ENCODE data around the gene TEX44.
"Not testable (repeated sequence)": the region's sequence is repeated elsewhere in the genome, so short reads cannot be mapped to it uniquely, and the experiment has no call there.

Gene TEX44

GRCh38 chr2:231549446-231550239, 43.0 kb upstream of the TEX44 start:
- Mint-ChIP-seq H3K4me3 (no peak overlapping the region), H3K27me3 (ENCODE audit: low read depth) (no peaks in the 10 kb centered on the region), H3K4me1 (peaks cover 9% of the 10 kb centered on the region), H3K36me3 (ENCODE audit: low read depth) (peaks cover 19% of the 10 kb centered on the region), H3K27ac (peak overlapping the region in 2 of 3 experiments; percentile 38 to 77), H3K9me3 (peaks cover 27% of the 10 kb centered on the region)
- TF ChIP-seq CTCF (IDR thresholded peaks at IDR 0.05; ENCODE audit: unreplicated experiment in 3 of 3), result no peak

- peaks cover 11% of the 10 kb centered on the region for H3K4me1 Mint-ChIP-seq
- no peak overlapping the region for H3K4me3 Mint-ChIP-seq
- no peak for TF ChIP-seq CTCF (IDR thresholded peaks at IDR 0.05; ENCODE audit: unreplicated experiment in 3 of 3)
- no peaks in the 10 kb centered on the region for H3K27me3 Mint-ChIP-seq (ENCODE audit: low read depth)
- no peak overlapping the region for H3K27ac Mint-ChIP-seq
- peaks cover 15% of the 10 kb centered on the region for H3K36me3 Mint-ChIP-seq (ENCODE audit: low read depth)
- peaks cover 21% of the 10 kb centered on the region for H3K9me3 Mint-ChIP-seq
Measured at GRCh38 chr2:231552752-231553151, 39.9 kb upstream of the TEX44 start.

- H3K9me3 Mint-ChIP-seq, result peaks cover 21% of the 10 kb centered on the region
- no peaks in the 10 kb centered on the region for H3K27me3 Mint-ChIP-seq (ENCODE audit: low read depth)
- H3K27ac Mint-ChIP-seq, result peak overlapping the region; percentile 90 to 99 (median 98)
- no peak for TF ChIP-seq CTCF (IDR thresholded peaks at IDR 0.05; ENCODE audit: unreplicated experiment in 3 of 3)
- H3K36me3 Mint-ChIP-seq (ENCODE audit: low read depth), result peaks cover 15% of the 10 kb centered on the region
- peak overlapping the region in 2 of 3 experiments; percentile 70 to 74 for H3K4me3 Mint-ChIP-seq
- H3K4me1 Mint-ChIP-seq, result peaks cover 11% of the 10 kb centered on the region
Measured at GRCh38 chr2:231554327-231554726, 38.3 kb upstream of the TEX44 start.

GRCh38 chr2:231554748-231555545, 37.7 kb upstream of the TEX44 start:
- Mint-ChIP-seq H3K4me1 (peaks cover 11% of the 10 kb centered on the region), H3K4me3 (peak overlapping the region; percentile 59 to 74 (median 70)), H3K27me3 (ENCODE audit: low read depth) (no peaks in the 10 kb centered on the region), H3K36me3 (ENCODE audit: low read depth) (peaks cover 14% of the 10 kb centered on the region), H3K9me3 (peaks cover 19% of the 10 kb centered on the region), H3K27ac (peak overlapping the region; percentile 90 to 99 (median 98))
- no peak for TF ChIP-seq CTCF (IDR thresholded peaks at IDR 0.05; ENCODE audit: unreplicated experiment in 3 of 3)

- peaks cover 14% of the 10 kb centered on the region for H3K9me3 Mint-ChIP-seq
Measured at GRCh38 chr2:231556496-231556895, 36.2 kb upstream of the TEX44 start.

GRCh38 chr2:231556981-231557380, 35.7 kb upstream of the TEX44 start:
- Mint-ChIP-seq H3K4me1 (peaks cover 11% of the 10 kb centered on the region), H3K4me3 (no peak overlapping the region)

More at GRCh38 chr2:231556496-231556895, 36.2 kb upstream of the TEX44 start:
- H3K4me1 Mint-ChIP-seq, result peaks cover 11% of the 10 kb centered on the region
- not testable (repeated sequence) for H3K4me3 Mint-ChIP-seq; H3K27me3 Mint-ChIP-seq (ENCODE audit: low read depth)
- peaks cover 12% of the 10 kb centered on the region for H3K36me3 Mint-ChIP-seq (ENCODE audit: low read depth)
- peak overlapping the region in 1 of 3 experiments; percentile 51 for H3K27ac Mint-ChIP-seq

More at GRCh38 chr2:231556981-231557380, 35.7 kb upstream of the TEX44 start:
- Mint-ChIP-seq H3K36me3 (ENCODE audit: low read depth) (peaks cover 12% of the 10 kb centered on the region), H3K9me3 (peaks cover 14% of the 10 kb centered on the region), H3K27me3 (ENCODE audit: low read depth) (no peaks in the 10 kb centered on the region), H3K27ac (peak overlapping the region in 2 of 3 experiments; percentile 72 to 84)
- TF ChIP-seq CTCF (IDR thresholded peaks at IDR 0.05; ENCODE audit: unreplicated experiment in 3 of 3), result no peak

All from nephron (organoid).